22Rv1 (cell line): ENCODE measurements around the gene FRMD8.

Source experiments
- CTCF ChIP-seq: fragments of 450-650 bp; IDR thresholded peaks from 2 replicates; pipeline ENCODE4 v1.5.1; 2017; ENCODE audit warnings: mild to moderate bottlenecking
- ZFX ChIP-seq: fragments of 450-650 bp; IDR thresholded peaks from 2 replicates; pipeline ENCODE4 v1.6.1; 2017; ENCODE audit warnings: antibody characterized with exemption, borderline replicate concordance

GRCh38 chr11:65404210-65404609 lies 17.8 kb downstream of the FRMD8 start:
- TF ChIP-seq CTCF = no peak
- TF ChIP-seq ZFX = no peak
